GM23338 (cell line): Measurements from ENCODE around the gene ALPL. TPM values are rescaled to one million over a fixed set of nuclear protein-coding genes. Genes with fewer than 3 reads are reported as not detected.

Source experiments
- ATAC-seq: fragments of 200-7000 bp; cut with Tn5 transposase; 3 replicates; pipeline ENCODE4 v1.9.1; 2020
- DNase-seq: peaks from one replicate; pipeline ENCODE4 v3.0.0-alpha.2; 2015; ENCODE audit warnings: low spot score
- H2AFZ ChIP-seq: fragments of 200-600 bp; sonication (generic); 2 replicates; pipeline ENCODE4 v1.8.0; 2016; ENCODE audit warnings: antibody characterized with exemption, mild to moderate bottlenecking, moderate library complexity
- H3F3A ChIP-seq: fragments of 200-600 bp; sonication (generic); replicated peaks from 2 replicates; pipeline ENCODE4 v1.8.0; 2017; ENCODE audit warnings: antibody characterized with exemption, mixed run types, low read depth
- H3K27ac ChIP-seq: fragments of 200-600 bp; sonication (generic); 2 replicates; pipeline ENCODE4 v1.6.1; 2016; ENCODE audit warnings: low read depth
- H3K27me3 ChIP-seq: fragments of 200-600 bp; sonication (generic); 2 replicates; pipeline ENCODE4 v1.8.0; 2016; ENCODE audit warnings: mild to moderate bottlenecking, mixed run types, moderate library complexity; ENCODE audit not compliant: insufficient read depth
- H3K36me3 ChIP-seq: fragments of 200-600 bp; sonication (generic); 2 replicates; pipeline ENCODE4 v1.8.0; 2016; ENCODE audit warnings: mild to moderate bottlenecking; ENCODE audit not compliant: insufficient read depth
- H3K4me1 ChIP-seq: fragments of 200-600 bp; sonication (generic); 2 replicates; pipeline ENCODE4 v1.8.0; 2016; ENCODE audit warnings: mild to moderate bottlenecking, moderate library complexity; ENCODE audit not compliant: insufficient read depth
- H3K4me2 ChIP-seq: fragments of 200-600 bp; sonication (generic); 2 replicates; pipeline ENCODE4 v1.7.1; 2017; ENCODE audit warnings: mixed run types
- H3K4me3 ChIP-seq: fragments of 200-600 bp; sonication (generic); 2 replicates; pipeline ENCODE4 v1.6.1; 2016; ENCODE audit warnings: mixed run types
- H3K79me2 ChIP-seq: fragments of 200-600 bp; sonication (generic); replicated peaks from 2 replicates; pipeline ENCODE4 v1.8.0; 2017; ENCODE audit warnings: mild to moderate bottlenecking; ENCODE audit not compliant: insufficient read depth
- H3K9me2 ChIP-seq: fragments of 200-600 bp; sonication (generic); 2 replicates; pipeline ENCODE4 v1.8.0; 2017; ENCODE audit not compliant: insufficient read depth
- H4K20me1 ChIP-seq: fragments of 200-600 bp; sonication (generic); replicated peaks from 2 replicates; pipeline ENCODE4 v1.8.0; 2017; ENCODE audit warnings: mild to moderate bottlenecking; ENCODE audit not compliant: insufficient read depth
- H3K27ac Mint-ChIP-seq: 2 replicates; pipeline ENCODE4 v1.8.0; 2020; ENCODE audit warnings: inconsistent platforms, mild to moderate bottlenecking, moderate library complexity, mixed read lengths
- H3K27me3 Mint-ChIP-seq: 3 replicates; pipeline ENCODE4 v1.8.0; 2022; ENCODE audit warnings: low read depth, mild to moderate bottlenecking, moderate library complexity, mixed read lengths, inconsistent platforms; ENCODE audit not compliant: insufficient read depth, poor library complexity
- H3K36me3 Mint-ChIP-seq: 3 replicates; pipeline ENCODE4 v1.8.0; 2021; ENCODE audit warnings: low read depth, mild to moderate bottlenecking, inconsistent platforms, moderate library complexity, mixed read lengths
- H3K4me1 Mint-ChIP-seq: 3 replicates; pipeline ENCODE4 v1.8.0; 2020; ENCODE audit warnings: mild to moderate bottlenecking, inconsistent platforms, mixed read lengths
- H3K4me3 Mint-ChIP-seq: 3 replicates; pipeline ENCODE4 v1.8.0; 2021; ENCODE audit warnings: moderate library complexity, mild to moderate bottlenecking, inconsistent platforms, mixed read lengths
- H3K9me3 Mint-ChIP-seq: 3 replicates; pipeline ENCODE4 v1.8.0; 2020; ENCODE audit warnings: moderate library complexity, mild to moderate bottlenecking, inconsistent platforms, mixed read lengths
- CREB1 ChIP-seq: fragments of 250-450 bp; sonication (Bioruptor Pico); IDR thresholded peaks from 2 replicates; pipeline ENCODE4 v1.5.0; 2020; ENCODE audit warnings: low read depth, mild to moderate bottlenecking, moderate library complexity
- CTCF ChIP-seq, 2 experiments: fragments of 200-600 bp in 1 of 2; sonication (generic) in 1 of 2; conservative IDR thresholded peaks; 2 replicates each; pipeline versions ENCODE4 v1.5.1 to v1.6.1; 2016 to 2017; ENCODE audit warnings: antibody characterized with exemption in 2 of 2, low read depth in 2 of 2, mild to moderate bottlenecking in 2 of 2, moderate library complexity in 1 of 2
- EZH2 ChIP-seq: fragments of 200-600 bp; sonication (generic); IDR thresholded peaks from one replicate; pipeline ENCODE4 v1.8.0; 2017; ENCODE audit warnings: antibody characterized with exemption, mild to moderate bottlenecking, low read depth; ENCODE audit not compliant: unreplicated experiment
- EZH2phosphoT487 ChIP-seq: fragments of 200-600 bp; sonication (generic); IDR thresholded peaks from one replicate; pipeline ENCODE4 v1.8.1; 2018; ENCODE audit warnings: antibody characterized with exemption; ENCODE audit not compliant: unreplicated experiment
- JUNB ChIP-seq: IDR thresholded peaks from one replicate; pipeline ENCODE4 v1.6.1; 2016; ENCODE audit warnings: antibody characterized with exemption; ENCODE audit not compliant: unreplicated experiment
- NANOG ChIP-seq: IDR thresholded peaks from 2 replicates; pipeline ENCODE4 v1.6.1; 2016; ENCODE audit warnings: antibody characterized with exemption, borderline replicate concordance
- POLR2AphosphoS5 ChIP-seq: IDR thresholded peaks from 2 replicates; pipeline ENCODE4 v1.6.1; 2016; ENCODE audit warnings: antibody characterized with exemption, low read depth
- STAT1 ChIP-seq: IDR thresholded peaks from one replicate; pipeline ENCODE4 v1.6.1; 2016; ENCODE audit warnings: antibody characterized with exemption; ENCODE audit not compliant: unreplicated experiment
- ZNF114 ChIP-seq: fragments of 250-450 bp; sonication (Bioruptor Pico); IDR thresholded peaks from 2 replicates; pipeline ENCODE4 v1.5.0; 2020; ENCODE audit warnings: mild to moderate bottlenecking, moderate library complexity
- ZNF331 ChIP-seq: fragments of 250-450 bp; sonication (Bioruptor Pico); IDR thresholded peaks from 2 replicates; pipeline ENCODE4 v1.5.0; 2020; ENCODE audit warnings: low read depth, mild to moderate bottlenecking, moderate library complexity
- polyA plus RNA-seq: library from polyadenylated mRNA; unstranded; fragments of >200 nt; fragmentation: Nextera tagmentation; extraction: Ambion mirVana; gene quantifications from 2 replicates; pipeline ENCODE4 v1.2.1, GENCODE V29; 2016
- total RNA-seq: library from RNA; depleted of rRNA; stranded (reverse); fragments of >200 nt; shearing (Covaris generic); gene quantifications from 2 replicates; pipeline ENCODE4 v1.2.3, GENCODE V29; 2014
- TF ChIP-seq, protein P1 (sequence below): IDR thresholded peaks from one replicate; pipeline ENCODE4 v1.6.1; 2018; ENCODE audit warnings: antibody characterized with exemption; ENCODE audit not compliant: unreplicated experiment
- TF ChIP-seq, protein P2 (sequence below): IDR thresholded peaks from 2 replicates; pipeline ENCODE4 v1.6.1; 2016; ENCODE audit warnings: antibody characterized with exemption

Gene ALPL
- total and polyA plus RNA-seq, 2 experiments from 2014 or later: 116 to 187 TPM

DNA sequence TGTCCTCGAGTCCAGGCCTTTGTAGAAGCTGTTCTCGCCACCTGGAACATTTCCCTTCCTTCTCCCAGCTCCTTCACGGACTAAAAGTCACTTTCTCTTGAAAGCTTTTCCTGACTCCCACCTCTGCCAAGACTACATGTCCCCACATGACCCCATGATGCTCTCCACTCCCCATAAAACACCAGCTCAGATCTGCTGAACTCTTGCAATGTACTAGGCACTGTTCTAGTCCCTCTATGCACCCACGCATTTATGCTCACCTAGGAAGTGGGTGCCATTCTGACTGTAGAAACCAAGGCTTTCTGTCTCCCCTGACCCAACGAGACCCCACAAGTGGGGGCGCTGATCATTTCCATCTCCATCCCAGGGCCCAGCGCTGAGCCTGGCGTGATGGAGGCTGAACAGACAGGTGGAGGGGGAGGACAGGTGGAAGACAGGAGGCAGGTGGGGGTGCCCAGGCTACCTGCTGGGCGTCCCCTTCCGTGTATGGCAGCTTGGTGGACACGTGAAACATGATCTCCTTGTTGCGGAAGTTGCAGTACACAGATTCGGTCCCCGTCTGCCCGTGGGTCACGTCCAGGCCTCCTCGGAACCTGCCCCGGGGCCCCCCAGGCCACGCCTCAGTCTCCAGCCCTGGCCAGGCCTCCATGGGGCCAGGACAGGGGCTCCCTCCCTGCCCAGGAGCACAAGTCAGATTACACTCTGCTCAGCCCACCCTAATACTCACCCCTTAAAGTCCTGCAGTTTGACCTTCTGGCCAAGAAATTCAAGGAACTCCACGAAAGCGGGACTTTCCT, 102.0 kb downstream of the ALPL start (continued):
- TF ChIP-seq, protein P1, sequence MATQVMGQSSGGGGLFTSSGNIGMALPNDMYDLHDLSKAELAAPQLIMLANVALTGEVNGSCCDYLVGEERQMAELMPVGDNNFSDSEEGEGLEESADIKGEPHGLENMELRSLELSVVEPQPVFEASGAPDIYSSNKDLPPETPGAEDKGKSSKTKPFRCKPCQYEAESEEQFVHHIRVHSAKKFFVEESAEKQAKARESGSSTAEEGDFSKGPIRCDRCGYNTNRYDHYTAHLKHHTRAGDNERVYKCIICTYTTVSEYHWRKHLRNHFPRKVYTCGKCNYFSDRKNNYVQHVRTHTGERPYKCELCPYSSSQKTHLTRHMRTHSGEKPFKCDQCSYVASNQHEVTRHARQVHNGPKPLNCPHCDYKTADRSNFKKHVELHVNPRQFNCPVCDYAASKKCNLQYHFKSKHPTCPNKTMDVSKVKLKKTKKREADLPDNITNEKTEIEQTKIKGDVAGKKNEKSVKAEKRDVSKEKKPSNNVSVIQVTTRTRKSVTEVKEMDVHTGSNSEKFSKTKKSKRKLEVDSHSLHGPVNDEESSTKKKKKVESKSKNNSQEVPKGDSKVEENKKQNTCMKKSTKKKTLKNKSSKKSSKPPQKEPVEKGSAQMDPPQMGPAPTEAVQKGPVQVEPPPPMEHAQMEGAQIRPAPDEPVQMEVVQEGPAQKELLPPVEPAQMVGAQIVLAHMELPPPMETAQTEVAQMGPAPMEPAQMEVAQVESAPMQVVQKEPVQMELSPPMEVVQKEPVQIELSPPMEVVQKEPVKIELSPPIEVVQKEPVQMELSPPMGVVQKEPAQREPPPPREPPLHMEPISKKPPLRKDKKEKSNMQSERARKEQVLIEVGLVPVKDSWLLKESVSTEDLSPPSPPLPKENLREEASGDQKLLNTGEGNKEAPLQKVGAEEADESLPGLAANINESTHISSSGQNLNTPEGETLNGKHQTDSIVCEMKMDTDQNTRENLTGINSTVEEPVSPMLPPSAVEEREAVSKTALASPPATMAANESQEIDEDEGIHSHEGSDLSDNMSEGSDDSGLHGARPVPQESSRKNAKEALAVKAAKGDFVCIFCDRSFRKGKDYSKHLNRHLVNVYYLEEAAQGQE: no peak
- no peak for TF ChIP-seq NANOG
- TF ChIP-seq, protein P2, sequence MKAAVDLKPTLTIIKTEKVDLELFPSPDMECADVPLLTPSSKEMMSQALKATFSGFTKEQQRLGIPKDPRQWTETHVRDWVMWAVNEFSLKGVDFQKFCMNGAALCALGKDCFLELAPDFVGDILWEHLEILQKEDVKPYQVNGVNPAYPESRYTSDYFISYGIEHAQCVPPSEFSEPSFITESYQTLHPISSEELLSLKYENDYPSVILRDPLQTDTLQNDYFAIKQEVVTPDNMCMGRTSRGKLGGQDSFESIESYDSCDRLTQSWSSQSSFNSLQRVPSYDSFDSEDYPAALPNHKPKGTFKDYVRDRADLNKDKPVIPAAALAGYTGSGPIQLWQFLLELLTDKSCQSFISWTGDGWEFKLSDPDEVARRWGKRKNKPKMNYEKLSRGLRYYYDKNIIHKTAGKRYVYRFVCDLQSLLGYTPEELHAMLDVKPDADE: no peak
- TF ChIP-seq ZNF114 (CRISPR knock-in tag): no peak
- TF ChIP-seq CREB1: no peak
- no peak for TF ChIP-seq CTCF (conservative IDR thresholded peaks at IDR 0.05; ENCODE audit: low read depth in 2 of 2)

- Histone ChIP-seq H4K20me1 (no peaks in the 10 kb centered on the region), H3K27me3 (no peaks in the 10 kb centered on the region), H3K4me3 (no peak overlapping the region), H3K9me2 (no peaks in the 10 kb centered on the region), H3K27ac (no peak overlapping the region), H3K4me1 (no peaks in the 10 kb centered on the region), H3K4me2 (no peak overlapping the region), H3F3A (no peaks in the 10 kb centered on the region), H3K36me3 (no peaks in the 10 kb centered on the region), H2AFZ (no peak overlapping the region), H3K79me2 (no peaks in the 10 kb centered on the region)
- Mint-ChIP-seq H3K4me1 (peaks cover 9% of the 10 kb centered on the region), H3K27me3 (peaks cover 16% of the 10 kb centered on the region), H3K9me3 (no peaks in the 10 kb centered on the region; the same call in 2 of the 3 replicates), H3K36me3 (no peaks in the 10 kb centered on the region; the same call in 2 of the 3 replicates), H3K27ac (no peak overlapping the region), H3K4me3 (no peak overlapping the region)
- DNase-seq (no peak), ATAC-seq (no peak)
- TF ChIP-seq JUNB (no peak), CTCF (conservative IDR thresholded peaks at IDR 0.05; ENCODE audit: low read depth in 2 of 2) (no peak), STAT1 (no peak), EZH2phosphoT487 (no peak), ZNF114 (CRISPR knock-in tag) (no peak), EZH2 (no peak), POLR2AphosphoS5 (no peak), CREB1 (no peak), ZNF331 (CRISPR knock-in tag) (no peak), NANOG (no peak)
- TF ChIP-seq, protein P1: no peak
Observed at GRCh38 chr1:21612057-21612456, 102.8 kb downstream of the ALPL start.
